ENCODE results near the gene FCF1.

DNA sequence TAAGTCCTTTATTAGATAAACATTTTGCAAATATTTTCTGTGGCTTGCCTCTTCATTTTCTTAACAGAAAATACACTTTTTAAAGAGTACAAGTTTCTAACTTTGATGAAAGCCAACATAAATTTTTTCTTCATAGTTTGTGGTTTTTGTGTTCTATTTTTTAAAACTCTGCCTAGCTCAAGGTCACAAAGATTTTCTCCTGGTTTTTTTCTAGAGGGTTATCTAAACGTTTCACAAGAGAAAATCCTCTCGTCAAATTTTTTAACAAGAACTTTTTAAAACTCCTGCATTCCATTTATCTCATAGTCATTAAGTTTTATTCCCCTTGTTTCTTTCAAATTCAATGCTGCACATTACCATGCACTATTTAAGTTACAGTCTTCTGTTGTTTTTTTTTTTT lies 8.3 kb upstream of the FCF1 start:
- TF ChIP-seq, protein P1, sequence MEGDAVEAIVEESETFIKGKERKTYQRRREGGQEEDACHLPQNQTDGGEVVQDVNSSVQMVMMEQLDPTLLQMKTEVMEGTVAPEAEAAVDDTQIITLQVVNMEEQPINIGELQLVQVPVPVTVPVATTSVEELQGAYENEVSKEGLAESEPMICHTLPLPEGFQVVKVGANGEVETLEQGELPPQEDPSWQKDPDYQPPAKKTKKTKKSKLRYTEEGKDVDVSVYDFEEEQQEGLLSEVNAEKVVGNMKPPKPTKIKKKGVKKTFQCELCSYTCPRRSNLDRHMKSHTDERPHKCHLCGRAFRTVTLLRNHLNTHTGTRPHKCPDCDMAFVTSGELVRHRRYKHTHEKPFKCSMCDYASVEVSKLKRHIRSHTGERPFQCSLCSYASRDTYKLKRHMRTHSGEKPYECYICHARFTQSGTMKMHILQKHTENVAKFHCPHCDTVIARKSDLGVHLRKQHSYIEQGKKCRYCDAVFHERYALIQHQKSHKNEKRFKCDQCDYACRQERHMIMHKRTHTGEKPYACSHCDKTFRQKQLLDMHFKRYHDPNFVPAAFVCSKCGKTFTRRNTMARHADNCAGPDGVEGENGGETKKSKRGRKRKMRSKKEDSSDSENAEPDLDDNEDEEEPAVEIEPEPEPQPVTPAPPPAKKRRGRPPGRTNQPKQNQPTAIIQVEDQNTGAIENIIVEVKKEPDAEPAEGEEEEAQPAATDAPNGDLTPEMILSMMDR (conservative IDR thresholded peaks at IDR 0.05): no peak
- TF ChIP-seq ZFX (IDR thresholded peaks at IDR 0.05): no peak
